H4 (cell line): ENCODE measurements around the gene STXBP2. TPM values are rescaled to one million over a fixed set of nuclear protein-coding genes. Genes with fewer than 3 reads are reported as not detected.
"Not testable (repeated sequence)": the region's sequence is repeated elsewhere in the genome, so short reads cannot be mapped to it uniquely, and the experiment has no call there.

ENCODE experiments used
- DNase-seq: peaks from one replicate; pipeline ENCODE4 v3.0.0-alpha.2; 2015; ENCODE audit warnings: low spot score
- total RNA-seq: library from RNA; depleted of rRNA; stranded (reverse); fragments of >200 nt; shearing (Covaris generic); gene quantifications from 2 replicates; pipeline ENCODE4 v1.2.3, GENCODE V29; 2014

STXBP2 gene
- total RNA-seq, 1 experiment from 2014 or later: 3.1 TPM

DNA sequence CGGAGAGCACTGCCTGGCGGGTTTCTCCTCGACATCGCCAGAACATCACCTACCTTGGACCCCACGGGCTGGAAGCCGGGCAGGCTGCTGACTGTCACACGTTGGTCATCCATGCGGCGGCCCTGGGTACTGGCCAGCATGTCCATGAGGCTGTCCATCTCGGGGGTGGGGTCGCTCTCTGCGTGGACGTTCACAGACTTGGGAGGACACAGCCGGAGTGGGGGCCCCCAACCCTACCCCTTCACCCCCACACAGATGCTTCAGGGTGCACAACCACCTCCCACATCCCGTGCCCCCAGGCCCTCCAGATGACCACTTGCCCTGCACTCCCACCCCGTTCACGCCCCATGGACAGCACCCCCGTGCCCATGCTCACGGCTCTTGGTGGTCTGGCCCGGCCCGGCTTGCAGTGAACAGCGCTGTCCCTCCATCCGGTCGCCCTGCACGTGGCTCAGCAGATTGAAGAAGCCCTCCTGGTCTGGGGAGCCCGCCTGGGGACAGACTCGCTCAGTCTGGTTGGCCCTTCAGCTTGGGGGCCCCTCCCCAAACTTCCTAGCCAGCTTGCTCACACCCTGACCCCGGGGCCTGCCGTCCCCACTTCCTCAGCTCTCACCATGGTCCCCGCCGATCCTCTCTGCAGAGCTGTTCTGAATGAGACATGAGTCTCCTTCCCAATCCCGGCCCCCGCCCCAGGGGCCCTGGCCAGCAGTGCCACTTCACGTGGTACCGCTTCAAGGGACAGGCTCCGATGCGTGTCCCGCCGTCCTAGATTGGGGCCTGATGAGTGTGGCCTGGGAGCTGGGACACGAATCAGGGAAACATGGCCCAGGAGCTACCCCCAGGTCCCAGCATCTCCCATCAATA, 4.3 kb upstream of the STXBP2 start:
- no peak for DNase-seq

DNA sequence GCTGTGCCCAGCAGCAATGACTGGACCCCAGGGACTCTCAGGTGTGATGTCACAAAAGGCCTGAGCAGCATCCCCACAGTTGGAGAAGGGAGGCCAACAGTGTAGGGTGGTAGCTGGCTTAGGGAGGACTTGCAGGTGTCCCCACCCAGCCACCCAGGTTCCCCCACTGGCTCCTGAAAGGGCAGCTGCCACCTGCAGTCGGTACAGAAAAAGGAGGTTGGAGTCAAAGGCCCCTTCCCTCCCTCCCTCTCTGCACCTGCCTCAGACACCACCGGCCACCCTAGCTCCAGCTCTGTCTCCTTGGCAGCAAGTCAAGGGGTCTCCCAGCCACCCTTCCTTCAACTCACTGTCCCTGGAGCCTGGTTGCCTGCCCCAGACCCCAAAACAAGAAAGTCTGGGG, 3.2 kb upstream of the STXBP2 start, which contains the start of gene PCP2:
Gene PCP2 (minus strand): TSS at position 22 of the 400 bp plus-strand sequence. CDS start 262 bp downstream, outside the sequence.
- DNase-seq: no peak

DNA sequence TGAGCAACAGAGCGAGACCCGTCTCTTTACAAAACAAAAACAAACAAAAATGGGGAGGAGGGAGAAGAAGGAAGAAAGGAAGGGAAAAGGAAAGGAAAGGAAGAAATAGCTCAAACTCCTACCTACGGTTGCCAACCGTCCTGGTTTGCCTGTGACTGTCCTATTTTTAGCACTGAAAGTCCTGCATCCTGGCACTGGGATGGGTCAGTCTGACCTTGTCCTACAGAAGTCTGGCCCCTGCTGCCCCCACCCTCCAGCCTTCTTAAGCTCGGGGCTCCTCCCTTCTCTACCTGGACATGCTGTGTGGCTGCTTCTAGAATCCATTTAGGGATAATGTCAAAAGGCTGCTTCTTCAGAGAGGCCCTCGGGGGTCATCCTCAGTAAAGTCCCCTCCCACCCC, 1.2 kb upstream of the STXBP2 start:
- no peak for DNase-seq

DNA sequence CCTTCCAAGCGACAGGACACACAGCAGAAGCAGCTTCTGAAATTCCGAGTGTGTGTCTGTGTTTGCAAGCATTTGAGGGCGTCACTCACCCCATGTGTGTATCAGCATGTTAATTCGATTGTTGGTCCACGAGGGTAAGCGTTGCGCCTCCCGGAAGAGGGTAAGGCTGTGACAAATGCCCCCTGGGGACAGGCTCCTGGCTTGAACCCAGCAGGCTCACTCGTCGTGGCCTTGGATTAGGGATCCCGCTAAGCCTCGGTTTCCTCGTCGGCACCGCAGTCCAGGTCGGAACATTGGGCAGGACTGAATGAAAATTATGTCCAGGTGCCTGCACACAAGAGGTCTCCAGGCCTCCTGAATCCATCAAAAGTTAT, 606 bp upstream of the STXBP2 start:
- DNase-seq: no peak

DNA sequence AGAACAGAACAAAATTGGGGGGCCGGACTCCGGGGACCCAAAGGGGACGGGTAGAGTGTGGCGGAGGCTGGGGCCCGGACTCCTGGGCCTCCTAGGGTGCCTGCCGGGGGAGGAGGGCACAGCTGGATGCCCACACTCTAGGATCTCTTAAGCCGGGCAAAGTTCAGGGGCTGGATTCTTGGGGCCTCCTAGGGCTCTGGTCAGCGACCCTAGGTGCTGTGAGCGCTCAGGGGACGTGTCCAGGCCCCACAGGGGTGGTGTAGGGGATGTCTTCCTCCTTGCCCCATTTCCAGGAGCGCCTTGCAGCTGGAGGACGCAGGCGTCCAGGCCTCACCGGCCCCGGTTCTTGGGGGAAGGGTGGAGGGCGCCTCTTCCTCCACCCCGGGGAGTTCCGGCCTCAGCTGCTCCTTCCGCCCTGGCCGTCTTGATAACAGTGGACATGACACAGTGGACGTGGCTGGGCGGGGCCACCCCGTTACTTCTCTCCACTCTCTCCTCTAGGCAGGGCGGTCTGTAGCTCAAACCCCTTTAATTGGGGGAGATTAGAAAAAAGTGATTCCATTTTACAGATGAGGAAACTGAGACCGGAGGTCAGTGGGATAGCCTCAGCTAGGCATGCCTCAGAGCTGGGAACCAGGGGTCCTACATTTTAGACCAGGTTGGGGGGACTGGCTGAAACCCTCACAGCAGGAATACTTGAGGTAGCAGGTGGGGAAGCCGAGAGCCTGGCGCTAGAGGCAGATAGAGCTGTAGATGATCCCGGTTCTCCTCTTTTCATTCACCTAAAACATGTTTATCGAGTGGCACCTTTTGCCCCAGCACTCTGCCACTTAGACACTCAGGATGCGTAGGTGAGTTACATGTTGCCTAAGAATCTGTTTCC, 705 bp downstream of the STXBP2 start:
- no peak for DNase-seq

DNA sequence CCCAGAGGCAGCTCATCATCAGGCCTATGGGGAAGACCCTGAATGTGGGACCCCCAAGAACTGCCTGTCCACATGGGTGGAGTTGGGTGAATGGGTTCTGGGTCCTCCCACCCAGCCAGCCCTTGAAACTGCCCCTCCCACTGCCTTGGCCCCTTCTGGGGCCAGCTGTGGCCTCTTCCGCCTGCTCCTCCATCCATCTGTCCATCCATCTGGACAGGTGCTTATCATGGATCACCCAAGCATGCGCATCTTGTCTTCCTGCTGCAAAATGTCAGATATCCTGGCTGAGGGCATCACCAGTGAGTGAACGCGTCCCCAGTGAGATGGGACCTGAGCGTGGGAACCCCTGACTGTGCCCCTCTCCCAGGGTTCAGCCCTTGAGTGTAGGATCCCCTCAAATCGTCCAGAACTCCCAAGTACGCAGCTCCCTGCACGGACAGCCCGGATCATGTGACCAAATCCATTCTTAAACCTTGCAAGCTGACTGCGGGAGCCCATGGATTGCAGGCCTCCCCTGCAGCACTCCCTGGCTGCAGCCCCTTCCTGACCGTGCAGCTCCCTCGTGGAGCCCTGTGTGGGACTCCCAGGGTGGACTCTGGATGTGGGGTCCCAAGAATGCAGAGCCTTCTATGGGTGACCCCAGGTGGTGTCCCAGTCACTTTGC, 2.0 kb downstream of the STXBP2 start:
- no peak for DNase-seq

DNA sequence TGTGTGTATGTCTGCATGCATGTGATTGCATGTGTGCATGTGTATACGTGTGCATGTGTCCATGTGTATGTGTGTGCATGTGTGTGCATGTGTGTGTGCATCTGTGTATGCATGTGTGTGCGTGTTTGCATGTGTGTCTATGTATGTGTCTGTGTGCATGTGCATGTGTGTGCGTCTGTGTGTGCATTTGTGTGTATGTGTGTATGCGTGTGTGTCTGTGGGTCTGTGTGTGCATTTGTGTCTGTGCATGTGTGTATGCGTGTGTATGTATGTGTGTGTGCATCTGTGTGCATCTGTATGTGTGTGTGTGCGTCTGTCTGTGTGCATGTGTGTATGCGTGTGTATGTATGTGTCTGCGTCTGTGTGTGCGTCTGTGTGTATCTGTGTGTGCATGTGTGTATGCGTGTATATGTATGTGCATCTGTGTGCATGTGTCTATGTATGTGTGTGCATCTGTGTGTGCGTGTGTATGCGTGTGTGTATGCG, 3.0 kb downstream of the STXBP2 start:
- no peak for DNase-seq

DNA sequence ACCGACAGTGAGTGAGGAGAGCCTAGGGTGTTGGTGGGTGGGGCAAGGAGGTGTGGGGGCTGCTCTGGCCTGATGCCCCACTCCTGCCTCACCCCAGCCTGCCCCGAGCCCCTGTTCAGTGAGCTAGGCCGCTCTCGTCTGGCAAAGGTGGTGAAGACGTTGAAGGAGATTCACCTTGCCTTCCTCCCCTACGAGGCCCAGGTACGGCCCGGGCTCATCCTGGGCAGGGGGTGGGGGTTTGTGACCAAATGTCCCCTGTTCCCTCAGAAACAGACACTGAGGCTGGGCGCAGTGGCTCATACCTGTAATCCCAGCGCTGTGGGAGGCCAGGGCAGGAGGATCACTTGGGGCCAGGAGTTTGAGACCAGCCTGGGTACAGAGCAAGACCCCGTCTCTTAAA, 3.9 kb downstream of the STXBP2 start:
- no peak for DNase-seq

DNA sequence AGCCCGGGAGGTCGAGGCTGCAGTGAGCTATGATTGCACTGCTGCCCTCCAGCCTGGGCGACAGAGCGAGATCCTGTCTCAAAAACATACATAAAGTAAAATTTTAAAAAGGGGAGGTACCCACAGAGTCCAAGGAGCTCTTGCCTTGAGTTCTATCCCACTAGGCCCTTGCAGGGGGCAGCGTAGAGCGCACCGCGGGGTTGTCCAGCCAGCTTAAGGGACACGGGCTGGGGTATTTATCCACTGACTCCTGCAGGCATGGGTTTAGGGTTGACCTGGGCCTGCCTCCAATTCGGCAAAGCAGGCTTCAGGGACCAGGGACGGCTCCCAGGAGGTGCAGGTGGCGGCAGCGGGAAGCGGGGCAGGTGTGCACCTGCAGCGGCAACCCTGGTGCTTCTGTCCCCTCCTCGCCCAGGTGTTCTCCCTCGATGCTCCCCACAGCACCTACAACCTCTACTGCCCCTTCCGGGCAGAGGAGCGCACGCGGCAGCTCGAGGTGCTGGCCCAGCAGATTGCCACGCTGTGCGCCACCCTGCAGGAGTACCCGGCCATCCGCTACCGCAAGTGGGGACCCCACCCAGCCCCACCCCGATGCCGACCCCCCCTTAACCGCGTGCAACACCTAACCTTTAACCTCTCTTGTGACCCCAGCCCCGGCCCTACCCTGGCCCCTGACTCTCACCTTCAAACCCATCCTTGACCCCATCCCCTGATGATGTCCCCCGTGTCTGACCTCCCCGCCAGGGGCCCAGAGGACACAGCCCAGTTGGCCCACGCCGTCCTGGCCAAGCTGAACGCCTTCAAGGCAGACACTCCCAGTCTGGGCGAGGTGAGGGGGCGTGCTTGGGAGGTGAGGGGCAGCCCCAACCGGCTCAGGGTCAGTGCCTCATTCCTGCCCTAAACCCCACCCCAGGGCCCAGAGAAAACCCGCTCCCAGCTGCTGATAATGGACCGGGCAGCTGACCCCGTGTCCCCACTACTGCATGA, 4.7 kb downstream of the STXBP2 start:
- DNase-seq: no peak

DNA sequence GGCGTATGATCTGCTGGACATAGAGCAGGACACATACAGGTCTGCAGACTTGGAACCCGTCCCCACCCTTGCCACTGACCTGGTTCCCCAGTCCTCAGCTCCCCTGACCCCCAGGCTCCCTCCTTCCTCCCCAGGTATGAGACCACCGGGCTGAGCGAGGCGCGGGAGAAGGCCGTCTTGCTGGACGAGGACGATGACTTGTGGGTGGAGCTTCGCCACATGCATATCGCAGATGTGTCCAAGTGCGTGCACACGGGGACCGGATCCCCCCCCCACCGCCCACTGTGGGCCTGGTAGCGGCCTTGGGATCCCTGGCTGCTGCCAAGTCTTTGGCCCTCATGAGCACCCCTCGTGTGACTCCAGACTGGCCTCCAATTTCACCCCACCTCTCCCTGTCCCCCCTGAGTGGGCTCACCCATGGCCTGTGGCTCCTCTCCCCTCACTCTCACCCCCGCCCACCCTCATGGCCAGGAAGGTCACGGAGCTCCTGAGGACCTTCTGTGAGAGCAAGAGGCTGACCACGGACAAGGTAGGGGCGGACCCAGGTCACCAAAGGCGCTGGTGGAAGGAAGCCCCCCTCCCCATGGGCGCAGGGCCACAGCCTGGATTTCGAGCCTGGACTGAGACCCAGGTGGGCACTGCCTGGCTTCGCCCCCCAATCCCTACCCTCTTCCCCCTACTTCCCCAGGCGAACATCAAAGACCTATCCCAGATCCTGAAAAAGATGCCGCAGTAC, 5.6 kb downstream of the STXBP2 start:
- no peak for DNase-seq

DNA sequence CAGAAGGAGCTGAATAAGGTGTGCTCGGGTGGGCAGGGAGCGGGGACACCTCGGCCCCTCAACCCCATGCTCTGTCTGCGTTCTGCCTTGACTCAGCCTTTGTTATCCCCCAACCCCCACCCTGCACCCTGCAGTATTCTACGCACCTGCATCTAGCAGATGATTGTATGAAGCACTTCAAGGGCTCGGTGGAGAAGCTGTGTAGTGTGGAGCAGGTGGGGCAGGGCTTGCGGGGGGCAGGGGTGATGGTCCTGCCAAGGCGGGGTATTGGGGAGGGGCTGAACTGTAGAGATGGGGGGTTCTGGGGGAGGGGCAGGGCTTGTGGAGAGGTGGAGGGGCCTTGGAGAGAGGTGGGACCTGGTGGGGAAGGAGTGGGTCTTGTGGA, 6.1 kb downstream of the STXBP2 start:
- DNase-seq: no peak

DNA sequence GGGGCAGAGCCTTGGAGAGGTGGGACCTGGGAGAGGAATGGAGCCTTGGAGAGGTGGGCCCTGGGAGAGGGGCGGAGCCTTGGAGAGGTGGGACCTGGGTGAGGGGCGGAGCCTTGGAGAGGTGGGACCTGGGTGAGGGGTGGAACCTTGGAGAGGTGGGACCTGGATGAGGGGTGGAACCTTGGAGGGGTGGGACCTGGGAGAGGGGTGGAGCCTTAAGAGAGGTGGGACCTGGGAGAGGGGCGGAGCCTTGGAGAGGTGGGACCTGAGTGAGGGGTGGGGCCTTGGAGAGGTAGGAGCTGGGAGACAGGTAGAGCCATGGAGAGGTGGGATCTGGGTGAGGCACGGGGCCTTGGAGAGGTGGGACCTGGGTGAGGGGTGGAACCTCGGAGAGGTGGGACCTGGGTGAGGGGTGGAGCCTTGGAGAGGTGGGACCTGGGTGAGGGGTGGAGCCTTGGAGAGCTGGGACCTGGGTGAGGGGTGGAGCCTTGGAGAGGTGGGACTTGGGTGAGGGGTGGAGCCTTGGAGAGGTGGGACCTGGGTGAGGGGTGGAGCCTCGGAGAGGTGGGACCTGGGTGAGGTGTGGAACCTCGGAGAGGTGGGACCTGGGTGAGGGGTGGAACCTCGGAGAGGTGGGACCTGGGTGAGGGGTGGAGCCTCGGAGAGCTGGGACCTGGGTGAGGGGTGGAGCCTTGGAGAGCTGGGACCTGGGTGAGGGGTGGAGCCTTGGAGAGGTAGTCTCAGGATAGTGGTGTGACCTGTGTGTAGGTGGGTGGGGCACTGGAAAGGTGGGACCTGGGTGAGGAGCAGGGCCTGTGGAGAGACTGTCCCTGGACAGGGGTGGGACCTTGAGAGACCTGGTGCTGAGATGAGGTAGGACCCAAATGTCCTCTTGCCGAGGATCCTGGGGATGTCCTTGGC, 7.0 kb downstream of the STXBP2 start:
- not testable (repeated sequence) for DNase-seq

DNA sequence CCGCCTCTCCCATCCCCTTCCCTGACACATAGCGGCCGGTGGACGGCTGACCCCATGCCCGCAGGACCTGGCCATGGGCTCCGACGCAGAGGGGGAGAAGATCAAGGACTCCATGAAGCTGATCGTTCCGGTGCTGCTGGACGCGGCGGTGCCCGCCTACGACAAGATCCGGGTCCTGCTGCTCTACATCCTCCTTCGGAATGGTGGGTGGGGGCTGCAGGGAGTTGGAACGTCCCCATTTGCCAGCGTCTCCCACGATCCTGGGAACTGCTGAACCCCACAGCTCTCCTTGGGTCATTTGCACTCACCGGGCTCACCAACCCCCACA, 7.6 kb downstream of the STXBP2 start:
- DNase-seq: no peak

DNA sequence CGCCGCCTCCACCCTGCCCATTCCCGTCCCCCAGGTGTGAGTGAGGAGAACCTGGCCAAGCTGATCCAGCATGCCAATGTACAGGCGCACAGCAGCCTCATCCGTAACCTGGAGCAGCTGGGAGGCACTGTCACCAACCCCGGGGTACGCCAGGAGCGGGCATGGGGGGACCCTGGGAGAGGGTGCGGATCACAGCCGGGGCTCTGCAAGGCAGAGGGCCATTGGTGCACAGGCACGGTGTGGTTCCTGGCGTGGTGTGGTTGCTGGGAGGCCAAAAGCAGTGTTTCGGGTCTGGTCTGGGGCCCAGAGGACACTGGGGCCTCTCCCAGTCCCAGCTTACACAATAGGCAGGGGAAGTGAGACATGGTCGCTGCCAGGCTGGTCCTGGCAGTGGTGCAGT, 8.3 kb downstream of the STXBP2 start:
- no peak for DNase-seq

DNA sequence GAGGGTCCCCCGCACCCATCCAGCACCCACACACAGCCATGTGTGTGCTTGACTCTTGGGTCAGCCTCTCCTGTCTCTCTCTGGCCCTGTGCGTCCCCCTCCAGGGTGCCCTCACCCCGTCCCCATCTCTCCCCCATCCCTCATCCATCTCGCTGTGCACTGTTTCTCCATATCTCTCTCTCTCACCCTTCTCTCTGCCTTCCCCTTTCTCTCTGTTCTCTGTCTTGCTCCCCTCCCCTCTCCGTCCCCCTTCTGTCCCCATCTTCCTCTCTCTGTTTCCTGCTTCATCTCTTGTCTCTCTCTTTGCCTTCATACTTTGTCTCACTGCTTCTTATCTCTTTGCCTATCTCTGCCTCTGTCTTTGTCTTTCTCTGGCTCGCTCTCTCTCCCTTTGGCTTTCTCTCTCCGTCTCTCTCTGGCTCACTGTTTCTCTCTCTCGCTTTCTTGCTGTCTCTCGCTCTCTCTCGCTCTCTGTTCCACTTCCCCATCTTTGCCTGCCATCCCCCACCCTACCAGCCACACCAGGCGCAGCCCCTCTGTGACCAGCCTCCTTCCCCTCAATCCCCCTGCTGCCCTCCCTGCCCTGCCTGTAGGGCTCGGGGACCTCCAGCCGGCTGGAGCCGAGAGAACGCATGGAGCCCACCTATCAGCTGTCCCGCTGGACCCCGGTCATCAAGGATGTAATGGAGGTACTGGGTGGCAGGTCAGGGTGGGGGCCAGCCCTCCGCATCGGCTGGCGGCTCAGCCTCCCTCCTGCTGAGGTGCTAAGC, 8.9 kb downstream of the STXBP2 start:
- DNase-seq: no peak

DNA sequence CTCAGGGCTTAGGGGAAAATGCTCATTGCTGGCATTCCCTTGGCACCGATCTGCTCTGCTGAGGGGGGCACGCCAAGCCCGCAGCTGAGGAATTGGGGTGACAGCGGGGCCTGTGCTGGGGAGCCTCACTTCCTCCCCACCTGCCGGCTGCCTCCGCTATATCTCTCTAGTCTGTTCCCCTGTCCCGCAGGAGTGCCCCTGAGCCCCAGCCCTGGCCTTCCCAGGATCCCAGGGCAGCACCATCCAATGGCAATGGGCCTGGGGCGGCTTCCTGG, 9.5 kb downstream of the STXBP2 start:
- DNase-seq: no peak

DNA sequence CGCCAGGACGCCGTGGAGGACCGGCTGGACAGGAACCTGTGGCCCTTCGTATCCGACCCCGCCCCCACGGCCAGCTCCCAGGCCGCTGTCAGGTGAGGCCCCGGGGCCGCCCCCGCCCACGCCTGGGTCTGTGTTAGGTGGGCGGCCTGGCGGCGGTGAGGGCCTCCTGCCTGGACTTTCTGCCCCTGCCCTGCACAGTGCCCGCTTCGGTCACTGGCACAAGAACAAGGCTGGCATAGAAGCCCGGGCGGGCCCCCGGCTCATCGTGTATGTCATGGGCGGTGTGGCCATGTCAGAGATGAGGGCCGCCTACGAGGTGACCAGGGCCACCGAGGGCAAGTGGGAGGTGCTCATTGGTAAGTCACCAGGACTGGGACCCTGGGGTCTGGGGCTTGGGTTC, 10.2 kb downstream of the STXBP2 start:
- DNase-seq: no peak

DNA sequence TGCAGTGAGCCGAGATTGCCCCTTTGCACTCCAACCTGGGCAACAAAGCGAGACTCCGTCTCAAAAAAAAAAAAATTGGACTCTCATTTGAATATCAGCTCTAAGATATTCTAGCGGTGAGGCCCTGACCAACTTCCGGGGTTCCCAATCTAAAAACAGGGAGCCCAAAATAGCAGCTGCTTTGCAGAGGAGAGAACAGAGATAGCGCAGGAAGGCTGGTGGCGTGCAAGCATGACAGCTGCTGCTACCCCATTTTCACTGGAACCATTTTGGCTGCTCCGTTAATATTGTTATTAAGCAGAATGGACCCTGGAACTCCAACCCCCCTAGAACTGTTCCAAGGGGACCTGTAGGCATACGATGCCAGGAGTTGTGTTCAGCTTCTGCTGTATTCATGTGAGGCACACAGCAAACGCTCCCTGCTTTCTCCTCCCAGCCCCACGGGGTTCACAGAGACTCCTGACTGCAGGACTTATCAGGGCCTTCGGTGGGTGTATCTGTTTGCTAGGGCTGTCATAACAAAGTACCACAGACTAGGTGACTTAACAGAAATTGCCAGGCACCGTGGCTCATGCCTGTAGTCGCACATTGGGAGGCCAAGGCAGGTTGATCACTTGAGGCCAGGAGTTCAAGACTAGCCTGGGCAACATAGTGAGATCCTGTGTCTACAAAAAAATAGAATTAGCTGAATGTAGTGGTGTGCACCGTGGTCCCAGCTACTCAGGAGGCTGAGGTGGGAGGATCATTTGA, 11.5 kb downstream of the STXBP2 start:
- DNase-seq: no peak
